Astrocyte (in vitro differentiated cells and primary cell): Measurements from ENCODE around the gene RTL1. TPM values are rescaled to one million over a fixed set of nuclear protein-coding genes. Genes with fewer than 3 reads are reported as not detected.

Experiments
- DNase-seq: peaks from one replicate; pipeline ENCODE4 v3.0.0-alpha.2; 2010; ENCODE audit warnings: low read depth
- FAIRE-seq: peaks from 2 replicates; lab custom pipeline; 2011; peaks lifted over from hg19 to GRCh38; lab: Jason Lieb, UNC
- H2AFZ ChIP-seq: 2 replicates; pipeline ENCODE4 v1.6.0; 2012; ENCODE audit warnings: low read depth, low read length, inconsistent platforms
- H3K27ac ChIP-seq: 2 replicates; pipeline ENCODE4 v1.5.1; 2011; ENCODE audit warnings: low read depth, low read length, inconsistent platforms
- H3K27me3 ChIP-seq: 2 replicates; pipeline ENCODE4 v1.6.0; 2011; ENCODE audit warnings: low read length, inconsistent platforms; ENCODE audit not compliant: insufficient read depth
- H3K36me3 ChIP-seq: 2 replicates; pipeline ENCODE4 v1.5.1; 2011; ENCODE audit warnings: low read length, inconsistent platforms; ENCODE audit not compliant: insufficient read depth
- H3K4me1 ChIP-seq: 2 replicates; pipeline ENCODE4 v1.5.1; 2011; ENCODE audit warnings: low read length, inconsistent platforms; ENCODE audit not compliant: insufficient read depth
- H3K4me2 ChIP-seq: 2 replicates; pipeline ENCODE4 v1.6.0; 2012; ENCODE audit warnings: low read length, inconsistent platforms
- H3K4me3 ChIP-seq: 2 replicates; pipeline ENCODE4 v1.5.1; 2011; ENCODE audit warnings: low read depth, mild to moderate bottlenecking, low read length, inconsistent platforms; ENCODE audit not compliant: insufficient read depth
- H3K79me2 ChIP-seq: 2 replicates; pipeline ENCODE4 v1.6.0; 2012; ENCODE audit warnings: mild to moderate bottlenecking, low read length, inconsistent platforms; ENCODE audit not compliant: insufficient read depth
- H3K9ac ChIP-seq: 2 replicates; pipeline ENCODE4 v1.6.0; 2012; ENCODE audit warnings: mild to moderate bottlenecking, low read length, inconsistent platforms
- H3K9me3 ChIP-seq: 2 replicates; pipeline ENCODE4 v1.5.1; 2012; ENCODE audit warnings: low read depth, mild to moderate bottlenecking, low read length, inconsistent platforms; ENCODE audit not compliant: insufficient read depth
- H4K20me1 ChIP-seq: 2 replicates; pipeline ENCODE4 v1.6.0; 2012; ENCODE audit warnings: low read length, inconsistent platforms; ENCODE audit not compliant: insufficient read depth
- H3K27ac Mint-ChIP-seq: one replicate; pipeline ENCODE4 v1.8.0; 2021; ENCODE audit warnings: mild to moderate bottlenecking, mixed read lengths; ENCODE audit not compliant: unreplicated experiment
- H3K27me3 Mint-ChIP-seq: one replicate; pipeline ENCODE4 v1.8.0; 2021; ENCODE audit warnings: low read depth, mixed read lengths; ENCODE audit not compliant: unreplicated experiment
- H3K36me3 Mint-ChIP-seq: one replicate; pipeline ENCODE4 v1.8.0; 2021; ENCODE audit warnings: low read depth, mixed read lengths; ENCODE audit not compliant: unreplicated experiment
- H3K4me1 Mint-ChIP-seq: one replicate; pipeline ENCODE4 v1.8.0; 2021; ENCODE audit warnings: low read depth, mixed read lengths; ENCODE audit not compliant: unreplicated experiment
- H3K4me3 Mint-ChIP-seq: one replicate; pipeline ENCODE4 v1.8.0; 2021; ENCODE audit warnings: mild to moderate bottlenecking, moderate library complexity, mixed read lengths; ENCODE audit not compliant: unreplicated experiment
- H3K9me3 Mint-ChIP-seq: one replicate; pipeline ENCODE4 v1.8.0; 2021; ENCODE audit warnings: mild to moderate bottlenecking, mixed read lengths; ENCODE audit not compliant: unreplicated experiment
- EZH2 ChIP-seq: IDR thresholded peaks from 2 replicates; pipeline ENCODE4 v1.6.1; 2012; ENCODE audit warnings: mild to moderate bottlenecking, low read length, inconsistent platforms; ENCODE audit not compliant: insufficient read depth
- total RNA-seq: library from RNA; stranded (reverse); gene quantifications from 2 replicates; pipeline ENCODE4 v1.2.1, GENCODE V29; 2021
- TF ChIP-seq, protein P1 (sequence below): IDR thresholded peaks from 2 replicates; pipeline ENCODE4 v1.5.1; 2011; ENCODE audit warnings: low read depth, mild to moderate bottlenecking, inconsistent platforms, low read length, moderate library complexity; ENCODE audit not compliant: insufficient read depth

The RTL1 gene
- total RNA-seq, 1 donor from 2014 or later = 0.18 TPM

- H3K9ac ChIP-seq = no peak overlapping the region
- H3K4me3 Mint-ChIP-seq = no peak overlapping the region
- H3K27me3 Mint-ChIP-seq = peaks cover 35% of the 10 kb centered on the region
- peaks cover 85% of the 10 kb centered on the region for H4K20me1 ChIP-seq
- peaks cover 4% of the 10 kb centered on the region for H3K36me3 Mint-ChIP-seq
- H3K4me3 ChIP-seq = no peak overlapping the region
- no peak for FAIRE-seq
- H3K36me3 ChIP-seq = peaks cover 17% of the 10 kb centered on the region
- H3K9me3 ChIP-seq = no peaks in the 10 kb centered on the region
- H3K27ac Mint-ChIP-seq = no peak overlapping the region
- peaks cover 11% of the 10 kb centered on the region for H3K79me2 ChIP-seq
- DNase-seq = no peak
- no peaks in the 10 kb centered on the region for H3K4me1 Mint-ChIP-seq
- TF ChIP-seq, protein P1, sequence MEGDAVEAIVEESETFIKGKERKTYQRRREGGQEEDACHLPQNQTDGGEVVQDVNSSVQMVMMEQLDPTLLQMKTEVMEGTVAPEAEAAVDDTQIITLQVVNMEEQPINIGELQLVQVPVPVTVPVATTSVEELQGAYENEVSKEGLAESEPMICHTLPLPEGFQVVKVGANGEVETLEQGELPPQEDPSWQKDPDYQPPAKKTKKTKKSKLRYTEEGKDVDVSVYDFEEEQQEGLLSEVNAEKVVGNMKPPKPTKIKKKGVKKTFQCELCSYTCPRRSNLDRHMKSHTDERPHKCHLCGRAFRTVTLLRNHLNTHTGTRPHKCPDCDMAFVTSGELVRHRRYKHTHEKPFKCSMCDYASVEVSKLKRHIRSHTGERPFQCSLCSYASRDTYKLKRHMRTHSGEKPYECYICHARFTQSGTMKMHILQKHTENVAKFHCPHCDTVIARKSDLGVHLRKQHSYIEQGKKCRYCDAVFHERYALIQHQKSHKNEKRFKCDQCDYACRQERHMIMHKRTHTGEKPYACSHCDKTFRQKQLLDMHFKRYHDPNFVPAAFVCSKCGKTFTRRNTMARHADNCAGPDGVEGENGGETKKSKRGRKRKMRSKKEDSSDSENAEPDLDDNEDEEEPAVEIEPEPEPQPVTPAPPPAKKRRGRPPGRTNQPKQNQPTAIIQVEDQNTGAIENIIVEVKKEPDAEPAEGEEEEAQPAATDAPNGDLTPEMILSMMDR = no peak
- no peak for TF ChIP-seq EZH2
- H3K27ac ChIP-seq = no peak overlapping the region
- H3K27me3 ChIP-seq = no peaks in the 10 kb centered on the region
- H2AFZ ChIP-seq = no peak overlapping the region
- H3K4me2 ChIP-seq = no peak overlapping the region
- H3K4me1 ChIP-seq = no peaks in the 10 kb centered on the region
- peaks cover 3% of the 10 kb centered on the region for H3K9me3 Mint-ChIP-seq
Measured at GRCh38 chr14:100890061-100890850, 13.3 kb downstream of the RTL1 start.

DNA sequence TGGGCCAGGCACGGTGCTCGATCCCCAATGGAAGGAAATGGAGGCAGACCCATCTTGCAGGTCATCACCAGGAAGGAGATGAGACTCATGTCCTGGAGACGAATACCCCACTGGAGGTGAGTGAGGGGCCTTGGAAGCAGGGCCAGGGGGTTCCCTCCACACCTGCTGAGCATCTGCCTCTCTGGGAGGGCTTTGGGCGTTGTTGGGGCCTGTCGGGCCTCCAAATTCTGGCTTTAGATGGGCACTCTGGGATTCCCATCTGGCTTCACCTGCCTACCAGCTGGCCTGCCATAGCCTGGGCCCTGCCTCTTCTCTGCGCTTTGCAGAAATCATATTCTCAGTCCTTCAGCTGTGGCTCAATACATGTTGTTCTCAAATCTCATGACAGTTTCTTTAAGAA lies 13.9 kb downstream of the RTL1 start:
- Histone ChIP-seq H3K27me3 (no peaks in the 10 kb centered on the region), H3K27ac (no peak overlapping the region), H3K4me1 (no peaks in the 10 kb centered on the region), H3K79me2 (peaks cover 14% of the 10 kb centered on the region), H3K4me2 (no peak overlapping the region), H4K20me1 (peaks cover 85% of the 10 kb centered on the region), H2AFZ (no peak overlapping the region), H3K4me3 (no peak overlapping the region), H3K9me3 (no peaks in the 10 kb centered on the region), H3K36me3 (peaks cover 14% of the 10 kb centered on the region), H3K9ac (no peak overlapping the region)
- Mint-ChIP-seq H3K9me3 (peaks cover 3% of the 10 kb centered on the region), H3K36me3 (peaks cover 4% of the 10 kb centered on the region), H3K27ac (no peak overlapping the region), H3K4me3 (no peak overlapping the region), H3K4me1 (no peaks in the 10 kb centered on the region), H3K27me3 (peaks cover 34% of the 10 kb centered on the region)
- FAIRE-seq = no peak
- DNase-seq = no peak
- TF ChIP-seq, protein P1 = no peak
- TF ChIP-seq EZH2 = no peak

- no peak for FAIRE-seq
- Histone ChIP-seq H4K20me1 (peaks cover 88% of the 10 kb centered on the region), H3K4me3 (no peak overlapping the region), H3K27me3 (no peaks in the 10 kb centered on the region), H3K9me3 (no peaks in the 10 kb centered on the region), H3K79me2 (peaks cover 18% of the 10 kb centered on the region), H3K4me2 (no peak overlapping the region), H3K36me3 (peaks cover 18% of the 10 kb centered on the region), H3K9ac (no peak overlapping the region), H2AFZ (no peak overlapping the region), H3K4me1 (no peaks in the 10 kb centered on the region), H3K27ac (no peak overlapping the region)
- Mint-ChIP-seq H3K36me3 (peaks cover 4% of the 10 kb centered on the region), H3K27ac (no peak overlapping the region), H3K4me1 (no peaks in the 10 kb centered on the region), H3K27me3 (peaks cover 40% of the 10 kb centered on the region), H3K9me3 (peaks cover 10% of the 10 kb centered on the region), H3K4me3 (no peak overlapping the region)
- TF ChIP-seq, protein P1 = no peak
- no peak for TF ChIP-seq EZH2
- no peak for DNase-seq
Measured at GRCh38 chr14:100888789-100889315, 14.7 kb downstream of the RTL1 start.
